AG08395 (cell line): ENCODE measurements around the gene MTUS2.
"Not testable (repeated sequence)": the region's sequence is repeated elsewhere in the genome, so short reads cannot be mapped to it uniquely, and the experiment has no call there.

Experiments used
- DNase-seq: peaks from one replicate; pipeline ENCODE4 v3.0.0; 2012; ENCODE audit warnings: mixed read lengths, low spot score

MTUS2 gene

DNA sequence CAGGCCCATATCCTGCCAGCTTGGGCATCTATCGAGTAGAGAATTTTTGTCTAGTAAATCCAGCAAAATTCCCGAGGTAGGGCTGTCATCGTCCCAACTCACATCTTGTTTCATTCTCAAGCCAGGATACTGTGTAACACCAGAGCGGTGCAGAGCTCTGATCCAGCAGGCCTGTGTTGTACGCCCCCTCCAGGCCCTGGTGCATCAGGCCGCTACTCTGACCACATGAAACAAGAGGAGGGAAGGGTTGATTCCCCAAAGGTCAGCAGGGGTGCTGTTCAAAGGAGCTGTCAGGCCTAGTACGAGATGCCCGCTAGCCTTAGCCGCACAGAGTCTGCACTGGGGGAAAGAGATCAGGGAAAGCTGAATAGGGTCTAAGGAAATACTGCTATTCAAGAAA, 499.3 kb downstream of the MTUS2 start:
- DNase-seq, result no peak

DNA sequence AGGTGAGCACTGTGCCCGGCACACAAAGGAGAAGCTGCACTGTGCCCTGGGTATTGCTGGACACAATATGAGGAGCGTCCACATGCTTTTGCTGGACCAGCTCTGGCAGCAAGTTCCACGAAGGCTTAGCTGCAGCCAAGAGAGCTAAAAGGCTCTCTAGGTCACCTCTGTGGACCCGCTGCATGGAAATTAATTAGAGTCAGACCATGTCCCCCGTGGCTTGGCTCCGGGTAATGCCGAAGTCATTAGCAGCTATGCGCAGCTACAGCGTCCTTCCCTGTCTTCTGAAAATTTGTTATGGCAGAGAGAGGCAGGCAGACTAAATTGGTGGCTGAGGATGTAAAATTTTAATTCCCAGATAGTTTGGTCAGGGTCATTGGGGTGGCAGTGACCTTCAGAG, 503.8 kb downstream of the MTUS2 start:
- no peak for DNase-seq

DNA sequence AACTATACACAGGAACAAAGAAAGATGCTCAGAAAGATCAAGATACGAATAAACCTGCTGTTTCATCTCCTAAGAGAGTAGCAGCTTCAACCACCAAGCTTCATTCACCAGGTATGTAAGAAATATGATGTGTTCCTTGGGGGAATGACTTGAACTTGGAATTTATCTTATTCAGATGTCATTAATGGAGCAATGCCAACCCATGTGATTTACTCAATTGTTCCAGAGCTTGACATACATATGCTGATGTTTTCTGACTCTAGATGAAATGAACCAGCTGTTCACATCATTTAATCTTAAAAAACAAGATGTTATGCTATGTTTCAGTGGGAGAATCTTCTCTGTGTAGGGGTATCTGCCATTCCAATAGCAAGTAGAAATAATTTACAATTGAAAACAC, 504.5 kb downstream of the MTUS2 start:
- DNase-seq, result no peak

DNA sequence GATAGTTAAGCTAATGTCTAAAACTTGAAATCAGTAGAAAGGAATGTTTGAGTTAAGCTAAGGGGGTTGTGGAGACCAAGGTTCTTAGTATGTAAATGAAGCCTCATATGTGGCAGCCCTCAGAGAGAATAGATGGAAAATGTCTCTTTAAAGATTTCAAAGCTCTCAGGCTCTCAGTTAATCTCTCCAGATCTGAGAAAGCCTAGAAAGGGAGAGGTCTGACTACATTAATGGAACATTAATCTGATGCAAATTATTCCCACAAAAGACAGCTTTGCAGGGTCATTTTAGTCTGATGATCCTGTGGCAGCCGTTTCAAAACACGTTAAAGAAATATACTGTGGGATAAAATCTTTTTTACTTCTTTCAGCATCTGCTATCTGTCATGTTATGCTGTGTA, 508.4 kb downstream of the MTUS2 start:
- DNase-seq, result no peak

DNA sequence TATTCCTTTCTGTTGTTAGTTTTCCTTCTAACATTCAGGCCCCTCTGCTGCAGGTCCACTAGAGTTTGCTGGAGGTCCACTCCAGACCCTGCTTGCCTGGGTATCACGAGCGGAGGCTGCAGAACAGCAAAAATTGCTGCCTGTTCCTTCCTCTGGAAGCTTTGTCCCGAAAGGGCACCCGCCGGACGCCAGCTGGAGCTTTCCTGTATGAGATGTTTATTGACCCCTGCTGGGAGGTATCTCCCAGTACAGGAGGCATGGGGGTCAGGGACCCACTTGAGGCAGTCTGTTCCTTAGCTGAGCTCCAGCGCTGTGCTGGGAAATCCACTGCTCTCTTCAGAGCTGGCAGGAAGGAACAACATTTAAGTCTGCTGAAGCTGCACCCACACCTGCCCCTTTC, 516.2 kb downstream of the MTUS2 start:
- DNase-seq, result no peak

DNA sequence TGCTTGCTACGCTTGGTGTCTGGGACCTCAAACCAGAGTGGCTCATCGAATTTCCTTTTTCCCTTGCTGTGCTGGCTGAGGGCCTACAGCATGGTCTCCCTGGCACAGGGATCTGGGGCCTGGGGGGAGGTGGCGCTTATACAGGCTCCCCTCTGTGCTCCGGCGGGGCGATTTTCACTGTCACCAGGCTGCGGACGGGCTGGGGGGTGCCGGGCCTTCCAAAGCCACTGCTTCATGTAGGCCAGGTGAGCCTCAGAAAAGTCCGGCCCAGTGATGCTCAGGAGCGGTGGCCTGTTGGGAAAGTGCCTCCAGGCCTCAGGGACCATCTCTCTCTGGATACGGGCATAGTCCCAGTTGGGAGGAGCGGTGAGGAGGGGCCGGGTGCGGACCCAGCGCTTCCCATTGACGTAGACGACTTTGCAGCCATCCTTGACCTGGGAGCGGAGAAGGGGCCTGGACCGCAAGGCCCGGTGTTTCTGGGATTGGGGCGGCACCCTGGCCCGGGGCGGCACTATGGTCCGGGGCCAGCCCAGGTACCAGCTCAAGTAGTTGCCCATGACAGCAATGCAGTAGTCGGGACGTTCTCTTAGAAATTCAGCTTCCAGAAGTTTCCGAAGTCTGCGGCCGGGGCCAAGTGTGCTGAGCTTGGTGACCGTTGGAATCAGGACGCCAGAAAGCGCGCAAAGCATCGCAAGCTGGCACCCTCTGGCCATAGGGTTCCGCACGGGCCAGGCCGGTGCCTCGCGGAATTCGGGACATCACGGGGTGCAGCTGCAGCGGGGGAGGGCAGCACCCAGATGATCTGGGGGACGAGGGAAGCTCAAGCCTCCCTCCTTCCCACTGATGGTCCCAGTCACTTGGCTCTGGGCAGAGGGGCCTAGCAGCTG, 519.5 kb downstream of the MTUS2 start:
- DNase-seq, result no peak

DNA sequence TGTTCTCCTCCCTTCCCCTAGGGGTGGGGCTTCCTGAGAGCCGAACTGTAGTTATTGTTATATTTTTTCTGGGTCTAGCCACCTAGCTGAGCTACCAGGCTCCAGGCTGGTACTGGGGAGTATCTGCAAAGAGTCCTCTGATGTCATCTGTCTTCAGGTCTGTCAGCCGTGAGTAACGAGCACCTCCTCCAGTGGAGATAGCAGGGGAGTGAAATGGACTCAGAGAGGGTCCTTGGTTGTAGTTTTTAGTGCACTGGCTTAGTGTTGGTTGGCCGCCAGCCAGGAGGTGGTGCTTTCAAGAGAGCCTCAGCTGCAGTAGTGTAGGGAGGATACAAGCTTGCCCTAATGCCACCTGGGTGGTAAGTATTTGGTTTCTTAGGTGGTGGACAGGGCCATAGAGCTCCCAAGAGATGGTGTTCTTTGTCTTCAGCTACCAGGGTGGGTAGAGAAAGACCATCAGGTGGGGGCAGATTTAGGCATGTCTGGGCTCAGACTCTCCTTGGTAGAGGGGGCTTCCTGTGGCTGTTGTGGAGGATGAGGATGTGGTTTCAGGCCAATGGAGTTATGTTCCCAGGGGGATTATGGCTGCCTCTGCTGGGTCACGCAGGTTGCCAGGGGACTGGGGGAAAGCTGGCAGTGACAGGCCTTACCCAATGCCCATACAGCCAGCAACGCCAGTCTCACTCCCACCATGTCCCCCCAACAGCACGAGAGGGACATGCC, 525.9 kb downstream of the MTUS2 start:
- not testable (repeated sequence) for DNase-seq

DNA sequence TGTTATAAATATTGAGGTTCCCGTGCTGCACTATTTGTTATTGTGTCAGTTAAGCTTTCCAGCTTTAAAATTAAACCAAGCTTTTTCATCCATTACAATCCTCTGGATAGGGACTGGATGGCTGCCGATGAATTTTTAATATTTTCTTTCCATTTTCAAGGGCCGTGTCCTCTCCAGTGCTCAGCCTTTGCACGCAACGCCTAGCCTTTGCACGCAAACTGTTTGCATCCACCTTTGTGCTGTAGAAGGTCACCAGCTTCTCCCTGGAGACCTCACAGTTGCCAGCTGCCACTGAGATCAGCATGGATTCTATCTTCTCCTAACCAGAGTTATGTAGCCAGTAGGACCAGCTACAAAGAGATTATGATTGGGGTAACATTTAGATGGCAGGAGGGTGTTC, 534.9 kb downstream of the MTUS2 start:
- DNase-seq, result no peak

DNA sequence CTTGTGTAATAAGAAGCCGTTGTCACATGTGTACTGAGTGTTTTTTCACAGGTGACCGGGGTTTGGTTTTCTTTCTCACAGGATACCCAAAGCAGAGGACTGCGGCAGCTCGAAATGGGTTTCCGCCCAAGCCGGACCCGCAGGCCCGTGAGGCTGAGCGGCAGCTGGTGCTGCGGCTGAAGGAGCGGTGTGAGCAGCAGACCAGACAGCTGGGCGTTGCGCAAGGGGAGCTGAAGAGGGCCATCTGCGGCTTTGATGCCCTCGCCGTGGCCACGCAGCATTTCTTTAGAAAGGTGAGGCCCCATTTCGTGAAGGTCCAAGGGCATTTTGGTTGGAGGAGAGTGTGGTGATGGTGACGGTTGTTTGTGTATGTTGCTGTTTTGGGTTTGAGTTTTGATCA, 539.0 kb downstream of the MTUS2 start:
- no peak for DNase-seq

DNA sequence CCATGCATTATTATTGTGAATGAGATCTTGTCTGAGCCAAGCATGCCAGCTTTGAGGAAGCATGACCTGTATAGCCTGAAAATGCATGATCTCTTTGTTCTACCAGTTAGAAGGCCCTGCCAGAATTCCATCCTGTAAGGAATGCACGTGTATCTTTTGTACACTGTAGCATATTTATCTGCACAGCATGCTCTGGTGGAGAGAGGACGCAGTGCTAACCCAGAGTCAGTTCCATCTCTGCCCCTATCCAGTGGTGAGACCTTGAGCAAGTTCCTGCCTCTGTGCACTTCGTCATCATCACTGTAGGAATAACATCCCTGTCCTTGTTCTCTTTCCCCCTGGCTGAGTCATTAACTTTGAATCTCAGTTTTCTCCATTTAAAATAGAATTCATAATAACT, 541.6 kb downstream of the MTUS2 start:
- no peak for DNase-seq

DNA sequence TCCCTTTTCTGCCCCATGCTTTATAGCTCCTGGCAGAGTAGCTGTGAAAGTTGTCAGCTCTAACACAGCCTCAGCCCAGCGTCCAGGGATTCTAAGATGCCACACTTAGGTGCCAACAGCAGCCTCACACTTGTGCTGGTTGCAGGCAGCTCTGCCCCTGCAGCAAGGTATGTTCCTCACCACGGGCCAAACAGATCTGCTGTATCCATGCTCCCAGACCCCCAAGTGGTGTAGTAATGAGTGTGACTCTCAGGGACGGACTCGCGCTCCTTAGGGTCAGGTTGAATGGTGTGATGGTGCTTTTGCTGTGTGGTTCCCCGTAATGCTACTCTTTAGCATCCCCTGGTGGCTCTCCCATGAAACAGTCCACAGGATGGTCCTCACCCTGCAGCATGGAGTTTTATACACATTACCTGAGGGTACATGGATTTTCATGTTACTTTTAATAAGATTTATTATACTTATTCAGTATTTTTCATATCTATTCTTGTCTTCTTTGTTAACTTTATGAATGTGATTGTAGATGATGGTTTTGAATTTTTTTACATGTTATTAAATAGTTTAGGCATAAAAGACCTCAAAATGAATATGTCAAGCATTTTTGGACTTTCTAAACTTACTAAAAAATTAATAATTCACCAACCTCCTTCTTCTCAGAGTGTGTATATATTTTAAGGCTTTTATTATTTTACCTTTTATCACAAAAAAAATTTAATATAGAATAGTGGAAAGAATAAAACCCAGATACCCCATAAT, 542.9 kb downstream of the MTUS2 start:
- peak; percentile 76 for DNase-seq

DNA sequence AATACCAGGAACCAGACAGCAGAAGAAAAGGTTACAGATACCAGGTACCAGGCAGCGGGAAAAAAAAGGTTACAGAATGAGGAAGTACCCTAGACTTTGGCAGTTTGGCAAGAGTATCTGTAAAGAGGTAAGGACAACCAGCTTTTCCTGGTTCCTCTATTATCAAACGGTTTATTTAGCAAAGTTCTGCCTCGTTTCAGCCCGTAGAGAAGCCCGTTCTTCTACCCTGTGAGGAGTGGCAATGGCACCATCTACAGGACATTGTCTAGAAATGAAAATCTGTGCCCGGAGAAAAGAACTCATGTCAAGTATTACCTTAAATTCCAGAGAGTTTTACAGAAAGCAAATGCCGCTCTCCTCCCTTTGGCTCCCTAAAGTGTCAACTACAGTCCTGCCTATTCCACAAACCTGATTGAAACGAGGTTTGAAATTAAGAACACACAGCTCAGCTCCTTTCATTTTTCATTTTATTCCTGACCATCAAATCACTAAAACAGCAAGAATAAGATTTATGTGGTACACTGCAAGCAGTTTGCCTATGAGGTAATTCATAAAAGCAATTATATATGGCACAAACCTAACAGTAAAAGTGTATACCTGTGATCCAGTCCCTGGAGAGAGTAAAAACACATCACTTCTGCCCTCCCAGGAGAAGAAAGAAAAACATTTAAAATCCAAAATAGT, 549.1 kb downstream of the MTUS2 start:
- DNase-seq, result peak; percentile 33

DNA sequence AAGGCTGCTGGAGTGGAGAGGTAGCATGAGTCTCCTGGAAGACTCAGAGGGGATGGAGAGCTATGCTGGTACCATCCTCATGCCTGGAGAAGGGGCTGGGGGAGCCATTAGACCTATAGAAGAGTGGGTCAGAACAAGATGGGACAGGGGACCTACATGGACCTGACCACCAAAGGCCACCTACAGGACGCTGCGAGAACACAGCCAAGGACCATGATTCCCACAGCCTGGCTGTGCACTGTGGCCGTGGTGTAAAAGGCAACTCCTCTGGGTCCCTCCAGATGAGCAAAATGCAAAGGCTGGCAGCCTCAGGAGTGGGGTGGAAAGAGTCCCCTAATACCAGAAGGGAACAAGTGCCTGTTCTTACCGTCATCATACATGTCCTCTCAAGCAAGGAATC, 559.1 kb downstream of the MTUS2 start:
- no peak for DNase-seq

DNA sequence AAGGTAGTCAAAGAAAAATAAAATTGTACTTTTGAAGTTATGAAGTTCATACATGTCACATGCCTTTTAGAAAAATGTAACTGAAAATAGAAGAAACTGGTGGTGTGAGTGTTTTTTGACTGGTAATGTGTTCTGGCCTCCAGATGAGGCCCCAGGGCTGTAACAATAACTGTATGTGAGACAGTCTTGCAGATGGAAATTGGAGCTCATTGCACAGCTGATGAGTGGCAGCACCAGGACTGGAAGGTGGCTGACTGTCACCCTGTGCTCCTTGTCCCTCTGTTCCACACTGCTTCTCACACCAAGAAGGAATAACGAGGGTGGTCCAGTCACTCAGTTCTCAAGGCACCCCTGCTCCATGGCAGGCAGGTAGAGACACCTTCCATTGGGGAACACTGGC, 559.7 kb downstream of the MTUS2 start:
- DNase-seq, result no peak

DNA sequence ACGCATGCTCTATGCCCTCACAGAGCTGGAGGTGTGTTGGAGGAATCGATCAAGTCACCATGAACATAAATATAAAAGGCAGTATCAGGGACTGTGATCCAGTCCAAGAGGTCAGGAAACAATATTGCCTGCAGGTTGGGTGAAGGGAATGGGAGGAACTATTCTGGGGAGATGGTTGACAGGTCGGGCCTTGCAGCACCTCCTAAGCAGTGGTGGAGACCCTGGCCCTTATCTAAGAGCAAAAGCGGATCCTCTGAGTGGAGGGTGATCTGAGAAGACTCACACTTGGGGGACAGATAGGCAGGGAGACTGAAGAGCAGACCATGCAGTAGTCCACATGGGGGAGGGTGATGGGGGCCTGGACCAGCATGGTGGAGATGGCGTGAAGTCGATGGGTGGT, 561.9 kb downstream of the MTUS2 start:
- DNase-seq, result no peak

DNA sequence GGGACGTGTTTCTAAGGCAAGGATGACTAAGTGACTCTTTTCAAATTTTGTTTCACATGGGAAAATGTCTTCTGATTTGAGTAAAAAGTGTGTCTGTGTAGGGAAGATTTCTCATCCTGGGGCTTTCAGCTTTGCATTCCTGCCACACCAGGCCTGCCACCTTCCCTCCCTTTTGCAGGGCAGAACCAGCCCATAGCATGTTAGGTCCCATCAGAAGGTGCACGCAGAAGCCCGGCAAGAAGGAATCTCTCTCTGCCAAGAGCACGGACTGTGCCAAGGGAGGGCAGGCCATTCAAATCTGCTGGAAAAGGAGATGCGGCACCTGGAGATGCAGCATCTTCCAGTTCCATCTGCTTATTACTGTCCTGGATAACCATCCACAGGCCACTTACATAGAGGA, 563.3 kb downstream of the MTUS2 start:
- no peak for DNase-seq

DNA sequence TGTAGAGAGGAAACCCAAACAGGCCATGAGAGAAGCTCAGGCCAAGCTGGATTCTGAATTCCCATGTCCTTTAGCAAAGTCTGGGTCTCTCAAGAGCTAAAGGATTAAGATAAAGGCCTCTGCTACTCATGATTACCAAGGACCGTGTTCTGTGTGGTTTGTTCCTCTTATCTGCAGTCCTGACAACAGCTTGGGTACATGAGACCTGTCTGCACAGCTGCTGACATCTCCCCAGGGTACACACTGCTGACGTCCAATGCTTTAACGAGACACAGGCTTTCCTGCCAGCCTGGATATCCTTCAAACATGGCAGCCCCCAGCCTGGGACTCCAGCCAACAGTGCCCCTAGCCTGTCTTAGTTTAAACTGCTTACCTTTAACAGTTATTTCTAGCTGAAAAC, 564.3 kb downstream of the MTUS2 start:
- no peak for DNase-seq

DNA sequence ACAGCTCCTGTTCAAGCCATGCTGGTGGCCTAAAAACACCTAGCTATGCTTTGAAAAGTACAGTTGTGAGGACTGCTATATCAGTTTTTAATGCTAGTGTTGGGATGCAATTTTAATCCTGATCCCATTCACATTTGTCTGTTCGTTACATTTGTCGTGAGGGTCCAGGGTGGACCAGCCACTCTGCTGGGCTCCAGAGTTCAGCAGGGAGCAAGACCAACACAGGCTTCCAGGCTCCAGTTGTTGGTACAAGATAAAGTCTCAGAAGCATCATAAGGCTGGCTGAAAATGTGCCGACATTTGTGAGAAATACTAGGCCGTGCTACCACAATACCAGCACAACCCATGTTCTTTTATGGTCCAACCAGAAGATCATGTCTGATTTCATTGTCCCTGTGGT, 564.7 kb downstream of the MTUS2 start:
- no peak for DNase-seq

DNA sequence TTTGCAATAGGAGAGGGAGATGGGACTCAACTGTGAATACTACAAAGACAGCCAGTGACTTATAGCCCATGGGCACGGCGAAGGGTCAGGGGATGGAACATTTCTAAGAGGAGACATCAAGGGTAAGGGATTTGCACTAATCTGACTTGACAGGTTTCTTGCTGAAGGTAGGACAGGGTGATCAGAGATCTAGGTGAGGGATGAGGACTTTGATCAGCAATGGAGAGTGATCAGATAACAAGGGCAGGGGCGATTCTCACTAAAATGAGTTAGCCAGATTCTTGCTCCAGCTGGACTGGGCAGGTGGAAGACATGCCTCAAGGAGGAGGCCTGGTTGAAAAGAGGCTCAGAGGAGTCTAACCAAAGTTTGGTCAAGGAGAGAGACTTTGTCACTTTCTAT, 566.1 kb downstream of the MTUS2 start:
- no peak for DNase-seq

DNA sequence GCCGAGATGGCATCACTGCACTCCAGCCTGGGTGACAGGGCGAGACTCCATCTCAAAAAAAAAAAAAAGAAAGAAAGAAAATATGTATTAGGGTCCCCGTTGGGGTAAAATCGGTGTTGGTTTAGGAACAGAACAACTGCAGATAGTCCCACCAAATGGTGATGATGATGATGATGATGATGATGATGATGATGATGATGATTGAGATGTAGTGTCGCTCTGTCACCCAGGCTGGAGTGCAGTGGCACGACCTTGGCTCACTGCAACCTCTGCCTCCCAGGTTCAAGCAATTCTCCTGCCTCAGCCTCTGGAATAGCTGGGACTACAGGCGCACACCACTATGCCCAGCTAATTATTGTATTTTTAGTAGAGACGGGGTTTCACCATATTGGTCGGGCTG, 570.5 kb downstream of the MTUS2 start:
- not testable (repeated sequence) for DNase-seq

DNA sequence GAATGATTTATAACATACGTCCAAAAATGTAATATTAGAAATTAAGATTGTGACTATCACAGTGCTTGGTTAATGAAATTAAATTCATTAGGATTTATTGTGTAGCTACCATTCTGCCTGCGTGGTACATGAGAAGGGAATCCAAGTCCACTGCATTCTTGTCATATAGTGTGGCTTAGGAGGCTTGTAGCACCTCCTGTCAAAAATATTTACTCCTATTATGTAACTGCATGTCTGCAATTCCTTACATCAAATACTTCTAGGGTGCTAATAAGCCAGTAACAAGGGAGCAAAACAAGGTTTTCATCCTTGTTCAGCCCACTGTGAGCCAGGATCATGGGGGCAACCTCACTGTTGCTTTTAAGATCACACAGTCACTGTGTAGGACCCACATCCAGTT, 576.3 kb downstream of the MTUS2 start:
- no peak for DNase-seq

DNA sequence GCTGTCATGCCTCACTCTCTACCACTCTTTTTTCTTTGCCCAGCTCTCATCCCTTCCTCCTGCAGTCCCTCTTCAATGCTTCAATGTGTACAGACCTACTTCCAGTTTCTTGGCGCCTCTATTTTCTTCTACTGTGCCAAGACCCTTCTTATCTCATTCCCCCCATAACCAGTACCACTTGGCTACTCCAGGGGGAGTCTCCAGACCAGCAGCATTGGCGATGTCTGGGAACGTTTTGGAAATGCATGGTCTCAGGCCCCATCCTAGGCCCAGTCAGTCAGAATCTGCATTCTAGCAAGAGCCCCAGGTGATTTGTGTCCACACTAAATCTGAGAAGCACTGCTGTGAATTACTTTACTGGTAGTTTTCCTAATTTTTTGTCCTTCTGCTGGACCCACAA, 577.1 kb downstream of the MTUS2 start:
- DNase-seq, result no peak
